Suppressor macrophage (primary cell): ENCODE results near the gene LIPE.
"Not testable (repeated sequence)": the region's sequence is repeated elsewhere in the genome, so short reads cannot be mapped to it uniquely, and the experiment has no call there.

Experiments
- DNase-seq, 4 experiments: peaks; one replicate each; pipeline ENCODE4 v3.0.0-alpha.2; 2020 to 2022

Gene LIPE

GRCh38 chr19:42448306-42448705 lies 21.1 kb upstream of the LIPE start:
- not testable (repeated sequence) for DNase-seq

GRCh38 chr19:42445948-42446347 lies 18.8 kb upstream of the LIPE start:
- no peak for DNase-seq

GRCh38 chr19:42443944-42444398 lies 16.8 kb upstream of the LIPE start:
- no peak for DNase-seq

GRCh38 chr19:42442833-42443232 lies 15.6 kb upstream of the LIPE start, which contains the start of gene CXCL17:
Gene CXCL17 (minus strand): TSS chr19:42442946. CDS start chr19:42442832, 114 bp downstream.
- DNase-seq, result no peak

GRCh38 chr19:42441049-42441445 lies 13.9 kb upstream of the LIPE start:
- DNase-seq, result peak; percentile 34 to 75 (median 64)

- DNase-seq, result peak; percentile 80 to 94 (median 90)
These were observed 13.3 kb upstream of the LIPE start for GRCh38 chr19:42440357-42441048.

GRCh38 chr19:42436006-42436405 lies 8.8 kb upstream of the LIPE start:
- DNase-seq, result no peak

GRCh38 chr19:42435316-42435715 lies 8.1 kb upstream of the LIPE start:
- DNase-seq, result no peak

- DNase-seq, result peak; percentile 56 to 78 (median 68)
These were observed 6.5 kb upstream of the LIPE start for GRCh38 chr19:42433503-42434260.

GRCh38 chr19:42431486-42431885 lies 4.3 kb upstream of the LIPE start:
- DNase-seq, result no peak

GRCh38 chr19:42428676-42429075 lies 1.5 kb upstream of the LIPE start:
- DNase-seq, result no peak

GRCh38 chr19:42426643-42427042 lies 545 bp downstream of the LIPE start:
- no peak for DNase-seq

- DNase-seq, result no peak
These were observed 2.5 kb downstream of the LIPE start for GRCh38 chr19:42424712-42425131.

GRCh38 chr19:42424345-42424707 lies 2.9 kb downstream of the LIPE start:
- DNase-seq, result no peak

GRCh38 chr19:42423462-42424344 lies 3.5 kb downstream of the LIPE start:
- DNase-seq, result peak; percentile 69 to 84 (median 80)

GRCh38 chr19:42422901-42423461 lies 4.2 kb downstream of the LIPE start:
- DNase-seq, result peak in 1 of 4 experiments; percentile 9

- DNase-seq, result no peak
These were observed 4.9 kb downstream of the LIPE start for GRCh38 chr19:42422092-42422900.

- DNase-seq, result no peak
These were observed 5.6 kb downstream of the LIPE start for GRCh38 chr19:42421591-42422031.

- DNase-seq, result no peak
These were observed 6.1 kb downstream of the LIPE start for GRCh38 chr19:42421101-42421500.

GRCh38 chr19:42420055-42420544 lies 7.1 kb downstream of the LIPE start:
- peak; percentile 52 to 80 (median 66) for DNase-seq

GRCh38 chr19:42419309-42419708 lies 7.9 kb downstream of the LIPE start:
- no peak for DNase-seq
